CD4-positive, alpha-beta T cell treated with Interleukin-21 for 1 hour (primary cell): ENCODE data around the gene SPAG16.
A peak's percentile ranks its signal among the peaks of the same experiment; 100 is the strongest.
"Not testable (repeated sequence)": the region's sequence is repeated elsewhere in the genome, so short reads cannot be mapped to it uniquely, and the experiment has no call there.

Experiments used
- DNase-seq: peaks from one replicate; pipeline ENCODE4 v3.0.0-alpha.2; 2020

The SPAG16 gene

GRCh38 chr2:213710164-213710563 lies 425.9 kb downstream of the SPAG16 start:
- no peak for DNase-seq

- DNase-seq: not testable (repeated sequence)
Measured at GRCh38 chr2:213718411-213718810, 434.1 kb downstream of the SPAG16 start.

- DNase-seq: no peak
Measured at GRCh38 chr2:213722565-213722964, 438.3 kb downstream of the SPAG16 start.

- no peak for DNase-seq
Measured at GRCh38 chr2:213723041-213723560, 438.8 kb downstream of the SPAG16 start.

GRCh38 chr2:213723707-213724106 lies 439.4 kb downstream of the SPAG16 start:
- DNase-seq: no peak

GRCh38 chr2:213726101-213726500 lies 441.8 kb downstream of the SPAG16 start:
- no peak for DNase-seq

GRCh38 chr2:213733893-213734292 lies 449.6 kb downstream of the SPAG16 start:
- no peak for DNase-seq

GRCh38 chr2:213740453-213740852 lies 456.2 kb downstream of the SPAG16 start:
- no peak for DNase-seq

GRCh38 chr2:213751446-213751845 lies 467.2 kb downstream of the SPAG16 start:
- DNase-seq: no peak

- DNase-seq: no peak
Measured at GRCh38 chr2:213752575-213752974, 468.3 kb downstream of the SPAG16 start.

GRCh38 chr2:213757525-213757924 lies 473.3 kb downstream of the SPAG16 start:
- no peak for DNase-seq

GRCh38 chr2:213763354-213763753 lies 479.1 kb downstream of the SPAG16 start:
- no peak for DNase-seq

- no peak for DNase-seq
Measured at GRCh38 chr2:213763963-213764362, 479.7 kb downstream of the SPAG16 start.

GRCh38 chr2:213764849-213765248 lies 480.6 kb downstream of the SPAG16 start:
- DNase-seq: no peak

- DNase-seq: no peak
Measured at GRCh38 chr2:213766062-213766461, 481.8 kb downstream of the SPAG16 start.

- DNase-seq: no peak
Measured at GRCh38 chr2:213766465-213766901, 482.2 kb downstream of the SPAG16 start.

GRCh38 chr2:213787869-213788268 lies 503.6 kb downstream of the SPAG16 start:
- DNase-seq: no peak

- no peak for DNase-seq
Measured at GRCh38 chr2:213789940-213790339, 505.7 kb downstream of the SPAG16 start.

GRCh38 chr2:213792045-213792444 lies 507.8 kb downstream of the SPAG16 start:
- DNase-seq: no peak

GRCh38 chr2:213806125-213806726 lies 522.0 kb downstream of the SPAG16 start:
- DNase-seq: peak; percentile 0

- DNase-seq: no peak
Measured at GRCh38 chr2:213816583-213816982, 532.3 kb downstream of the SPAG16 start.

GRCh38 chr2:213818436-213818835 lies 534.2 kb downstream of the SPAG16 start:
- DNase-seq: no peak

- DNase-seq: no peak
Measured at GRCh38 chr2:213834331-213834730, 550.1 kb downstream of the SPAG16 start.

- no peak for DNase-seq
Measured at GRCh38 chr2:213834746-213835145, 550.5 kb downstream of the SPAG16 start.

GRCh38 chr2:213846856-213847255 lies 562.6 kb downstream of the SPAG16 start:
- no peak for DNase-seq
